ENCODE results near the gene OTOP1.
"Not testable (repeated sequence)": the region's sequence is repeated elsewhere in the genome, so short reads cannot be mapped to it uniquely, and the experiment has no call there.

DNA sequence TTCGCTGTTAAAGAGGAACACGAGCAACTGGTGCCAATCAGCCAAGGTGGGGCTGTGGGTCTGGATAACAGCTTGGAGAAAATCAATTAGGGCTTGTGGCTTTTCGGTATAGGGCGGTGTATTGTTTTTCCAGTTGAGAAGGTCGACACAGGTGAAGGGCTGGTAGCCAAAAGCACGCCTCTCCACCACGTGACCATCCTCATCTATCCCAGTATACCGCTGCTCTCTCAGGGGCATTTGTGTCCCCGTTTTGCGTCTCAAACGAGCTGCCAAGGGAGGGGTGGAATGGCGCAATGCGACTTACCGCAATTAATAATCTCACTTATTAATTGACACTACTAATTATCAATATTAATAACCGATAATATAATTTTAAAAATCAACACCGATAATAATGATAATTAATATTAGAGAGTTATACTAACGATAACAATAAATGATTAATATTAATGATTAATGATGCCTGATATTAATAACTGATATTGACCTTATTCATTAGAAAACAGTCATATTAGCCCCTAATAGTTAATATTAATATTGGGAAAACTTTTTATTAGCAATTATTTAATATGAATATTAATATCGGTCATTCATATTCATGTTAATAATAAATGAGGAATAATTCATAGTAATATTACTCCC is 62.1 kb downstream of the OTOP1 start:
- not testable (repeated sequence) for TF ChIP-seq BHLHE40 (IDR thresholded peaks at IDR 0.05; ENCODE audit: borderline replicate concordance); SUZ12 (IDR thresholded peaks at IDR 0.05); NFRKB (IDR thresholded peaks at IDR 0.05); ARNT (IDR thresholded peaks at IDR 0.05); SP1 (IDR thresholded peaks at IDR 0.05); FOXM1 (IDR thresholded peaks at IDR 0.05; ENCODE audit: borderline replicate concordance); LEF1 (IDR thresholded peaks at IDR 0.05; ENCODE audit: borderline replicate concordance)
